ENCODE data around the gene CYTL1.
A peak's percentile ranks its signal among the peaks of the same experiment; 100 is the strongest.

Gene CYTL1

DNA sequence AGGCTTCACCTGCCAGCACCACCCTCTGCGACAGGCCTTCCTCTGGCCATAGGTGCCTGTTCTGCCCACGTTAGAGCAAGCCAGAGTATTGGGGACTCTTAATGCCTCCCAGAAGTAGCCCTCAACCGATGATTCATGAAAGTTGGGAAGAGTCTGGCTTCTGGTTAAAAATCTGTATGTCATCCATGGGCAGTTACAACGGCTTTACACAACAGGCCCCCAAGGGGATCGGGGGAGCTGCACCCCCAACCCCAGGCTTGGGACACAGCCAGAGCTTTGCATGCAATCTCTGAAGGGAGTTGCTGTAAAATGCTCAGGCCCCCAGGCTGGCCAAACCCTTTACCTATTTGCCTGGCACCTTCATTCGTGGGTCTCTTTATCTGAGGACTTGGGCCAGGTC is 5.4 kb upstream of the CYTL1 start:
- Mint-ChIP-seq H3K27ac (peak overlapping the region in 1 of 3 experiments; percentile 11), H3K27me3 (ENCODE audit: low read depth) (peaks cover 19% of the 10 kb centered on the region)

DNA sequence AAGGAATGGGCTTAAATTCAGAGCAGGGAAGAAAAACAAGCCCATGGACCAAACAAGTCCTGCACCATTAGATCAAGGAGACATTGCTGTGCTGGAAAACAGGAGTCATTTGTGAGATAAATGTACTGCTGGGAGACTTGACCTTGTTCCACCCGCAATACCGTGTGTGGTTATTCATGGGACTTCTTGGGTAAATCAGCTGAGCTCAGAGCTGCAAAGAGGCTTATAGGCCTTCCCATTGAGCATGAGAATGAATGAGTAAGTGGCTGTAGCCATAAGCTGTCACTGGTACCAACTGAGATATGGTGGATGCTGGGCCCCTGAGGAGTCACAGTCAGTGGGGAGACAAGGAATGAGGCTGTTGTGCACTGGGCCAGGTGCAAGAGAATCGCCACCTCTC is 2.3 kb upstream of the CYTL1 start:
- Mint-ChIP-seq H3K27me3 (ENCODE audit: low read depth) (peaks cover 10% of the 10 kb centered on the region), H3K27ac (no peak overlapping the region), H3K4me1 (peaks cover 9% of the 10 kb centered on the region), H3K4me3 (no peak overlapping the region), H3K9me3 (peaks cover 18% of the 10 kb centered on the region), H3K36me3 (ENCODE audit: low read depth) (no peaks in the 10 kb centered on the region)
- TF ChIP-seq, protein P1, sequence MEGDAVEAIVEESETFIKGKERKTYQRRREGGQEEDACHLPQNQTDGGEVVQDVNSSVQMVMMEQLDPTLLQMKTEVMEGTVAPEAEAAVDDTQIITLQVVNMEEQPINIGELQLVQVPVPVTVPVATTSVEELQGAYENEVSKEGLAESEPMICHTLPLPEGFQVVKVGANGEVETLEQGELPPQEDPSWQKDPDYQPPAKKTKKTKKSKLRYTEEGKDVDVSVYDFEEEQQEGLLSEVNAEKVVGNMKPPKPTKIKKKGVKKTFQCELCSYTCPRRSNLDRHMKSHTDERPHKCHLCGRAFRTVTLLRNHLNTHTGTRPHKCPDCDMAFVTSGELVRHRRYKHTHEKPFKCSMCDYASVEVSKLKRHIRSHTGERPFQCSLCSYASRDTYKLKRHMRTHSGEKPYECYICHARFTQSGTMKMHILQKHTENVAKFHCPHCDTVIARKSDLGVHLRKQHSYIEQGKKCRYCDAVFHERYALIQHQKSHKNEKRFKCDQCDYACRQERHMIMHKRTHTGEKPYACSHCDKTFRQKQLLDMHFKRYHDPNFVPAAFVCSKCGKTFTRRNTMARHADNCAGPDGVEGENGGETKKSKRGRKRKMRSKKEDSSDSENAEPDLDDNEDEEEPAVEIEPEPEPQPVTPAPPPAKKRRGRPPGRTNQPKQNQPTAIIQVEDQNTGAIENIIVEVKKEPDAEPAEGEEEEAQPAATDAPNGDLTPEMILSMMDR (IDR thresholded peaks at IDR 0.05; ENCODE audit: unreplicated experiment in 3 of 3): no peak

More for the DNA sequence above, 5.4 kb upstream of the CYTL1 start:
- Mint-ChIP-seq H3K36me3 (ENCODE audit: low read depth) (no peaks in the 10 kb centered on the region), H3K4me1 (peaks cover 11% of the 10 kb centered on the region), H3K9me3 (peaks cover 18% of the 10 kb centered on the region), H3K4me3 (no peak overlapping the region)
- TF ChIP-seq, protein P1 (IDR thresholded peaks at IDR 0.05; ENCODE audit: unreplicated experiment in 3 of 3): no peak

GRCh38 chr4:5020341-5020740 is 1.1 kb upstream of the CYTL1 start:
- H3K9me3 Mint-ChIP-seq: peaks cover 15% of the 10 kb centered on the region
- peak overlapping the region in 2 of 3 experiments; percentile 31 to 52 for H3K4me3 Mint-ChIP-seq
- no peak overlapping the region for H3K27ac Mint-ChIP-seq
- peaks cover 7% of the 10 kb centered on the region for H3K4me1 Mint-ChIP-seq
- TF ChIP-seq, protein P1 (IDR thresholded peaks at IDR 0.05; ENCODE audit: unreplicated experiment in 3 of 3): no peak
- peaks cover 11% of the 10 kb centered on the region for H3K27me3 Mint-ChIP-seq (ENCODE audit: low read depth)
- H3K36me3 Mint-ChIP-seq (ENCODE audit: low read depth): no peaks in the 10 kb centered on the region

- peak overlapping the region in 1 of 3 experiments; percentile 20 for H3K27ac Mint-ChIP-seq
- peaks cover 13% of the 10 kb centered on the region for H3K9me3 Mint-ChIP-seq
- H3K27me3 Mint-ChIP-seq (ENCODE audit: low read depth): peaks cover 11% of the 10 kb centered on the region
- peaks cover 4% of the 10 kb centered on the region for H3K4me1 Mint-ChIP-seq
- H3K36me3 Mint-ChIP-seq (ENCODE audit: low read depth): no peaks in the 10 kb centered on the region
- peak overlapping the region in 2 of 3 experiments; percentile 52 to 73 for H3K4me3 Mint-ChIP-seq
- TF ChIP-seq, protein P1 (IDR thresholded peaks at IDR 0.05; ENCODE audit: unreplicated experiment in 3 of 3): no peak
Observed at GRCh38 chr4:5019796-5020195, 538 bp upstream of the CYTL1 start.

- Mint-ChIP-seq H3K9me3 (peaks cover 8% of the 10 kb centered on the region), H3K4me1 (peaks cover 4% of the 10 kb centered on the region), H3K4me3 (peak overlapping the region in 2 of 3 experiments; percentile 35), H3K27me3 (ENCODE audit: low read depth) (peaks cover 15% of the 10 kb centered on the region), H3K36me3 (ENCODE audit: low read depth) (no peaks in the 10 kb centered on the region), H3K27ac (no peak overlapping the region)
- TF ChIP-seq, protein P1 (IDR thresholded peaks at IDR 0.05; ENCODE audit: unreplicated experiment in 3 of 3): no peak
Observed at GRCh38 chr4:5018603-5019002, 655 bp downstream of the CYTL1 start.

GRCh38 chr4:5018096-5018495 is 1.2 kb downstream of the CYTL1 start:
- peaks cover 5% of the 10 kb centered on the region for H3K9me3 Mint-ChIP-seq
- H3K27ac Mint-ChIP-seq: peak overlapping the region in 1 of 3 experiments; percentile 27
- peak overlapping the region in 2 of 3 experiments; percentile 17 to 29 for H3K4me3 Mint-ChIP-seq
- H3K27me3 Mint-ChIP-seq (ENCODE audit: low read depth): peaks cover 15% of the 10 kb centered on the region
- H3K4me1 Mint-ChIP-seq: peaks cover 4% of the 10 kb centered on the region
- H3K36me3 Mint-ChIP-seq (ENCODE audit: low read depth): no peaks in the 10 kb centered on the region
- TF ChIP-seq, protein P1 (IDR thresholded peaks at IDR 0.05; ENCODE audit: unreplicated experiment in 3 of 3): peak in 2 of 3 experiments; percentile 24 to 25
